Activated CD8-positive, alpha-beta T cell treated with anti-CD3 and anti-CD28 coated beads for 36 hours (primary cell): ENCODE measurements around the gene GNPTG. TPM values are rescaled to one million over a fixed set of nuclear protein-coding genes. Genes with fewer than 3 reads are reported as not detected.

ENCODE experiments used
- ATAC-seq: fragments of 200-7000 bp; cut with Tn5 transposase; one replicate; pipeline ENCODE4 v1.10.0; 2021; ENCODE audit warnings: mild to moderate bottlenecking, moderate library complexity
- CTCF ChIA-PET: fragments of 350-600 bp; sonication (Branson Sonifier 250); formaldehyde crosslinking; loops from one replicate; lab custom pipeline; 2021; ENCODE audit warnings: antibody characterized with exemption; lab: Charles Lee
- POLR2A ChIA-PET: fragments of 350-600 bp; sonication (Branson Sonifier 250); formaldehyde crosslinking; loops from one replicate; lab custom pipeline; 2021; ENCODE audit warnings: antibody characterized with exemption; lab: Charles Lee
- DNase-seq: peaks from one replicate; pipeline ENCODE4 v3.0.0-alpha.2; 2020
- H3K27ac Mint-ChIP-seq: one replicate; pipeline ENCODE4 v1.8.0; 2021; ENCODE audit warnings: mild to moderate bottlenecking, mixed read lengths
- H3K27me3 Mint-ChIP-seq: one replicate; pipeline ENCODE4 v1.8.0; 2021; ENCODE audit warnings: mixed read lengths
- H3K36me3 Mint-ChIP-seq: one replicate; pipeline ENCODE4 v1.8.0; 2021; ENCODE audit warnings: low read depth, mixed read lengths
- H3K4me1 Mint-ChIP-seq: one replicate; pipeline ENCODE4 v1.8.0; 2021; ENCODE audit warnings: low read depth, mixed read lengths
- H3K4me3 Mint-ChIP-seq: one replicate; pipeline ENCODE4 v1.8.0; 2021; ENCODE audit warnings: mild to moderate bottlenecking, moderate library complexity, mixed read lengths
- H3K9me3 Mint-ChIP-seq: one replicate; pipeline ENCODE4 v1.8.0; 2021; ENCODE audit warnings: mixed read lengths
- CTCF ChIP-seq: fragments of 200-600 bp; IDR thresholded peaks from one replicate; pipeline ENCODE4 v1.8.0; 2022; ENCODE audit warnings: antibody characterized with exemption, mild to moderate bottlenecking
- intact Hi-C: fragments of 100-400 bp; cut with micrococcal nuclease; formaldehyde crosslinking; loops from one replicate; pipeline ENCODE4 v1.10.0; 2022
- total RNA-seq, 2 experiments: library from RNA; stranded (reverse); gene quantifications; one replicate each; pipeline ENCODE4 v1.2.3, GENCODE V29; 2021

GNPTG gene
- total RNA-seq, 2 experiments from 2014 or later: 17.3 to 19.2 TPM

GRCh38 chr16:1336619-1337018, 15.1 kb upstream of the GNPTG start:
- peaks cover 15% of the 10 kb centered on the region for H3K27me3 Mint-ChIP-seq
- H3K9me3 Mint-ChIP-seq: no peaks in the 10 kb centered on the region
- intact Hi-C loops: no loop called here
- peaks cover 8% of the 10 kb centered on the region for H3K4me1 Mint-ChIP-seq
- H3K36me3 Mint-ChIP-seq: no peaks in the 10 kb centered on the region
- CTCF ChIA-PET: interaction anchor here (0.9 to 1.9 kb wide), 3 partner anchors 9 to 36 kb away, joined by 4 to 7 read pairs (median 5); no protein-coding TSS in a partner anchor
- POLR2A ChIA-PET: interaction anchor here (0.7 to 1.1 kb wide), 3 partner anchors 12 to 22 kb away, joined by 3 to 4 read pairs (median 4); no protein-coding TSS in a partner anchor
- ATAC-seq (no peak), DNase-seq (no peak)
- H3K4me3 Mint-ChIP-seq: no peak overlapping the region
- TF ChIP-seq CTCF: no peak
- no peak overlapping the region for H3K27ac Mint-ChIP-seq

GRCh38 chr16:1337486-1337885, 14.2 kb upstream of the GNPTG start:
- H3K4me1 Mint-ChIP-seq: peaks cover 9% of the 10 kb centered on the region
- DNase-seq (no peak), ATAC-seq (no peak)
- intact Hi-C loops: no loop called here
- H3K27ac Mint-ChIP-seq: no peak overlapping the region
- TF ChIP-seq CTCF: no peak
- H3K9me3 Mint-ChIP-seq: no peaks in the 10 kb centered on the region
- ChIA-PET POLR2A (interaction anchor here (1.0 to 1.2 kb wide), 2 partner anchors 10 to 50 kb away, joined by 3 read pairs; no protein-coding TSS in a partner anchor), CTCF (interaction anchor here (0.7 to 1.3 kb wide), 4 partner anchors 8 to 27 kb away, joined by 3 to 6 read pairs (median 4); no protein-coding TSS in a partner anchor)
- no peaks in the 10 kb centered on the region for H3K36me3 Mint-ChIP-seq
- H3K4me3 Mint-ChIP-seq: no peak overlapping the region
- H3K27me3 Mint-ChIP-seq: peaks cover 10% of the 10 kb centered on the region

GRCh38 chr16:1338119-1338730, 13.5 kb upstream of the GNPTG start:
- no peaks in the 10 kb centered on the region for H3K36me3 Mint-ChIP-seq
- peaks cover 7% of the 10 kb centered on the region for H3K27me3 Mint-ChIP-seq
- ATAC-seq (no peak), DNase-seq (peak; percentile 61)
- TF ChIP-seq CTCF: peak; percentile 70
- intact Hi-C loops: no loop called here
- H3K4me1 Mint-ChIP-seq: peaks cover 12% of the 10 kb centered on the region
- H3K27ac Mint-ChIP-seq: no peak overlapping the region
- H3K9me3 Mint-ChIP-seq: no peaks in the 10 kb centered on the region
- ChIA-PET POLR2A (interaction anchor here (0.6 to 1.2 kb wide), 3 partner anchors 10 to 132 kb away, joined by 3 read pairs; no protein-coding TSS in a partner anchor), CTCF (interaction anchor here (0.7 to 1.3 kb wide), 4 partner anchors 9 to 26 kb away, joined by 3 to 6 read pairs (median 4); no protein-coding TSS in a partner anchor)
- H3K4me3 Mint-ChIP-seq: no peak overlapping the region

- ChIA-PET POLR2A (interaction anchor here (0.6 kb wide), 1 partner anchor 131 kb away, joined by 3 read pairs; no protein-coding TSS in a partner anchor), CTCF (no interaction called here)
- H3K27ac Mint-ChIP-seq: no peak overlapping the region
- no peak for TF ChIP-seq CTCF
- peaks cover 7% of the 10 kb centered on the region for H3K27me3 Mint-ChIP-seq
- no peaks in the 10 kb centered on the region for H3K36me3 Mint-ChIP-seq
- H3K9me3 Mint-ChIP-seq: no peaks in the 10 kb centered on the region
- intact Hi-C loops: no loop called here
- no peak overlapping the region for H3K4me3 Mint-ChIP-seq
- ATAC-seq (no peak), DNase-seq (no peak)
- H3K4me1 Mint-ChIP-seq: peaks cover 15% of the 10 kb centered on the region
These were observed 12.7 kb upstream of the GNPTG start for GRCh38 chr16:1338855-1339675.
